CD14-positive monocyte (primary cell): ENCODE data around the gene MILR1. TPM values are rescaled to one million over a fixed set of nuclear protein-coding genes. Genes with fewer than 3 reads are reported as not detected.
A peak's percentile ranks its signal among the peaks of the same experiment; 100 is the strongest.

Experiments
- DNase-seq, 3 donors: peaks; one replicate each; pipeline ENCODE4 v3.0.0-alpha.2; 2011 to 2022
- H2AFZ ChIP-seq: 2 replicates; pipeline ENCODE4 v1.6.0; 2012; ENCODE audit warnings: mild to moderate bottlenecking, low read depth, low read length, inconsistent platforms; ENCODE audit not compliant: insufficient read depth, poor library complexity, severe bottlenecking
- H3K27ac ChIP-seq, 2 donors: 1 replicate in 1 of 2; 2 replicates in 1 of 2; pipeline ENCODE4 v1.5.1; 2012 to 2013; ENCODE audit warnings: low read length in 2 of 2, control low read depth in 1 of 2, inconsistent platforms in 1 of 2, low read depth in 1 of 2, mild to moderate bottlenecking in 1 of 2
- H3K27me3 ChIP-seq, 2 donors: one replicate each; pipeline versions ENCODE4 v1.6.0 to v1.6.1; 2011 to 2013; ENCODE audit warnings: low read length in 2 of 2; ENCODE audit not compliant: control insufficient read depth in 2 of 2, insufficient read depth in 2 of 2
- H3K36me3 ChIP-seq, 2 donors: replicated peaks in 1 of 2; 1 replicate in 1 of 2; 2 replicates in 1 of 2; pipeline versions ENCODE4 v1.5.1 to v1.6.1; 2012 to 2013; ENCODE audit warnings: low read length in 2 of 2, control low read depth in 1 of 2, inconsistent platforms in 1 of 2, mild to moderate bottlenecking in 1 of 2; ENCODE audit not compliant: insufficient read depth in 2 of 2, control insufficient read depth in 1 of 2
- H3K4me1 ChIP-seq, 2 donors: 1 replicate in 1 of 2; 2 replicates in 1 of 2; pipeline versions ENCODE4 v1.5.1 to v1.6.1; 2012 to 2013; ENCODE audit warnings: low read length in 2 of 2, control low read depth in 1 of 2, inconsistent platforms in 1 of 2, mild to moderate bottlenecking in 1 of 2, moderate library complexity in 1 of 2; ENCODE audit not compliant: insufficient read depth in 2 of 2, control insufficient read depth in 1 of 2
- H3K4me2 ChIP-seq: replicated peaks from 2 replicates; pipeline ENCODE3; 2012; ENCODE audit warnings: low read length, moderate library complexity, mild to moderate bottlenecking; ENCODE audit not compliant: poor library complexity, severe bottlenecking; ENCODE audit errors: extremely low read depth
- H3K4me3 ChIP-seq, 3 experiments: fragments of 200-600 bp in 1 of 3; sonication (generic) in 1 of 3; replicated peaks in 1 of 3; 1 replicate in 2 of 3; 2 replicates in 1 of 3; pipeline ENCODE4 v1.5.1; 2011 to 2013; ENCODE audit warnings: low read length in 3 of 3, mild to moderate bottlenecking in 3 of 3, control low read depth in 2 of 3, low read depth in 2 of 3, inconsistent platforms in 1 of 3, moderate library complexity in 1 of 3
- H3K79me2 ChIP-seq: 2 replicates; pipeline ENCODE4 v1.6.0; 2012; ENCODE audit warnings: mild to moderate bottlenecking, control low read depth, inconsistent platforms, low read length, moderate library complexity; ENCODE audit not compliant: insufficient read depth
- H3K9ac ChIP-seq: 2 replicates; pipeline ENCODE4 v1.6.0; 2017; ENCODE audit warnings: low read length, mild to moderate bottlenecking; ENCODE audit not compliant: insufficient read depth, poor library complexity, severe bottlenecking
- H3K9me3 ChIP-seq, 2 donors: replicated peaks in 1 of 2; 1 replicate in 1 of 2; 2 replicates in 1 of 2; pipeline versions ENCODE4 v1.5.1 to v1.6.1; 2012 to 2013; ENCODE audit warnings: low read length in 2 of 2, control low read depth in 1 of 2; ENCODE audit not compliant: control insufficient read depth in 1 of 2, insufficient read depth in 1 of 2
- H4K20me1 ChIP-seq: 2 replicates; pipeline ENCODE4 v1.6.0; 2012; ENCODE audit warnings: mild to moderate bottlenecking, low read length, control low read depth, moderate library complexity; ENCODE audit not compliant: insufficient read depth
- H3K27ac Mint-ChIP-seq, 7 donors: one replicate each; pipeline ENCODE4 v1.8.0; 2020; ENCODE audit warnings: mild to moderate bottlenecking in 7 of 7, mixed read lengths in 7 of 7, moderate library complexity in 6 of 7, inconsistent platforms in 2 of 7
- H3K27me3 Mint-ChIP-seq, 3 donors: one replicate each; pipeline ENCODE4 v1.8.0; 2021 to 2022; ENCODE audit warnings: low read depth in 3 of 3, mild to moderate bottlenecking in 3 of 3, mixed read lengths in 3 of 3, moderate library complexity in 3 of 3, inconsistent platforms in 1 of 3
- H3K36me3 Mint-ChIP-seq, 2 donors: one replicate each; pipeline ENCODE4 v1.8.0; 2020; ENCODE audit warnings: mixed read lengths in 2 of 2, inconsistent platforms in 1 of 2, mild to moderate bottlenecking in 1 of 2
- H3K4me1 Mint-ChIP-seq: one replicate; pipeline ENCODE4 v1.8.0; 2020; ENCODE audit warnings: mild to moderate bottlenecking, mixed read lengths
- H3K4me3 Mint-ChIP-seq, 2 donors: one replicate each; pipeline ENCODE4 v1.8.0; 2020; ENCODE audit warnings: mild to moderate bottlenecking in 2 of 2, mixed read lengths in 2 of 2, moderate library complexity in 1 of 2
- H3K9me3 Mint-ChIP-seq, 7 donors: one replicate each; pipeline ENCODE4 v1.8.0; 2020 to 2022; ENCODE audit warnings: mixed read lengths in 7 of 7, mild to moderate bottlenecking in 6 of 7, moderate library complexity in 6 of 7, inconsistent platforms in 2 of 7
- CTCF ChIP-seq: fragments of 200-600 bp; IDR thresholded peaks from one replicate; pipeline ENCODE4 v1.8.0; 2022; ENCODE audit warnings: antibody characterized with exemption, mild to moderate bottlenecking
- WGBS: methylation state at CpG from one replicate; pipeline ENCODE4 v1.1.5; 2013; ENCODE audit warnings: missing lambda C conversion rate; ENCODE audit not compliant: insufficient coverage; 5-methylcytosine and 5-hydroxymethylcytosine counted together
- intact Hi-C, 2 donors: fragments of 100-400 bp; cut with micrococcal nuclease; formaldehyde crosslinking; loops; one replicate each; pipeline versions ENCODE4 v1.15.0 to v1.15.1; 2023
- polyA plus RNA-seq, 3 donors: library from polyadenylated mRNA; depleted of rRNA in 1 of 3; unstranded in 2 of 3; stranded (reverse) in 1 of 3; fragments of 300-500 nt in 2 of 3; fragments of >200 nt in 1 of 3; fragmentation: Illumina TruSeq in 2 of 3; gene quantifications; 1 replicate in 2 of 3; 2 replicates in 1 of 3; pipeline ENCODE4 v1.2.3, GENCODE V29; 2012 to 2021

Gene MILR1
- polyA plus RNA-seq, 3 donors, result 72.0 to 95.2 (median 81.7) TPM

- WGBS, result 33% methylated on average over 3 of the region's 8 CpGs
- Histone ChIP-seq H3K36me3 (peaks cover 37 to 65% of the 10 kb centered on the region in 2 donors), H2AFZ (no peak overlapping the region), H3K4me2 (peak overlapping the region; percentile 22), H4K20me1 (no peaks in the 10 kb centered on the region), H3K79me2 (peaks cover 81% of the 10 kb centered on the region), H3K9me3 (no peaks in the 10 kb centered on the region), H3K27ac (peak overlapping the region; percentile 63 to 80), H3K4me1 (peaks cover 65 to 73% of the 10 kb centered on the region in 2 donors), H3K4me3 (peak overlapping the region in 1 of 3 experiments; percentile 52), H3K27me3 (no peaks in the 10 kb centered on the region), H3K9ac (peak overlapping the region; percentile 27)
- intact Hi-C loops, result loop anchor here (5.0 kb wide), 1 partner anchor 34 kb away; no protein-coding TSS in a partner anchor
- TF ChIP-seq CTCF, result no peak
- H3K27ac Mint-ChIP-seq, result peak overlapping the region; percentile 86 to 93 (median 91)
- peaks cover 0 to 4% (median 0%) of the 10 kb centered on the region in 7 donors for H3K9me3 Mint-ChIP-seq
- peak overlapping the region in 1 of 2 donors; percentile 51 for H3K4me3 Mint-ChIP-seq
- peak; percentile 59 to 83 (median 81) for DNase-seq
- H3K36me3 Mint-ChIP-seq, result peaks cover 57 to 75% of the 10 kb centered on the region in 2 donors
- peaks cover 0 to 4% (median 2%) of the 10 kb centered on the region in 3 donors for H3K27me3 Mint-ChIP-seq
- H3K4me1 Mint-ChIP-seq, result peaks cover 61% of the 10 kb centered on the region
Measured at GRCh38 chr17:64455993-64456885, 7.3 kb downstream of the MILR1 start.

GRCh38 chr17:64457156-64457555 lies 8.2 kb downstream of the MILR1 start:
- 75% methylated on average over 2 of the region's 7 CpGs for WGBS

More at GRCh38 chr17:64457156-64457555, 8.2 kb downstream of the MILR1 start:
- Mint-ChIP-seq H3K9me3 (peaks cover 0 to 4% (median 0%) of the 10 kb centered on the region in 7 donors), H3K4me1 (peaks cover 53% of the 10 kb centered on the region), H3K27me3 (no peaks in the 10 kb centered on the region), H3K4me3 (no peak overlapping the region), H3K36me3 (peaks cover 59 to 77% of the 10 kb centered on the region in 2 donors), H3K27ac (peak overlapping the region; percentile 36 to 93 (median 82))
- peaks cover 46 to 74% of the 10 kb centered on the region in 2 donors for H3K36me3 ChIP-seq
- no peak overlapping the region for H3K9ac ChIP-seq
- no peaks in the 10 kb centered on the region for H3K27me3 ChIP-seq
- H3K4me2 ChIP-seq, result no peak overlapping the region
- peaks cover 56 to 65% of the 10 kb centered on the region in 2 donors for H3K4me1 ChIP-seq
- intact Hi-C loops, result loop anchor here (5.0 kb wide), 1 partner anchor 35 kb away; no protein-coding TSS in a partner anchor
- H3K27ac ChIP-seq, result peak overlapping the region; percentile 63 to 80
- TF ChIP-seq CTCF, result no peak
- peaks cover 72% of the 10 kb centered on the region for H3K79me2 ChIP-seq
- no peaks in the 10 kb centered on the region for H4K20me1 ChIP-seq
- H3K4me3 ChIP-seq, result no peak overlapping the region
- no peaks in the 10 kb centered on the region for H3K9me3 ChIP-seq
- no peak overlapping the region for H2AFZ ChIP-seq
- DNase-seq, result no peak
